HepG2 (cell line): ENCODE data around the gene SMURF1. TPM values are rescaled to one million over a fixed set of nuclear protein-coding genes. Genes with fewer than 3 reads are reported as not detected.

Experiments
- ATAC-seq: fragments of 200-7000 bp; cut with Tn5 transposase; 3 replicates; pipeline ENCODE4 v1.9.1; 2020; ENCODE audit warnings: mild to moderate bottlenecking, moderate library complexity
- BruUV-seq: library from RNA; stranded (reverse); fragments of 400-500 nt; replicated peaks from 2 replicates; lab custom pipeline; 2021; lab: Mats Ljungman, UMichigan
- CTCF ChIA-PET: fragments of 300-600 bp; formaldehyde crosslinking; extraction: SDS; loops from one replicate; lab custom pipeline; 2021; ENCODE audit warnings: low total read pairs, inconsistent platforms, low intra/inter-chr PET ratio; lab: Yijun Ruan, JAX
- POLR2A ChIA-PET: fragments of 350-600 bp; sonication (Branson Sonifier 250); formaldehyde crosslinking; loops from one replicate; lab custom pipeline; 2020; ENCODE audit warnings: antibody characterized with exemption, inconsistent platforms; lab: Yijun Ruan, JAX
- DNase-seq: peaks from one replicate; pipeline ENCODE4 v3.0.0-alpha.2; 2015; ENCODE audit warnings: low spot score
- FAIRE-seq: peaks from 3 replicates; lab custom pipeline; 2011; peaks lifted over from hg19 to GRCh38; lab: Jason Lieb, UNC
- H2AFZ ChIP-seq: one replicate; pipeline ENCODE4 v1.6.1; 2011; ENCODE audit warnings: low read length, inconsistent platforms
- H3K27ac ChIP-seq: fragments of 300-600 bp; 3 replicates; pipeline ENCODE4 v1.8.0; 2011; ENCODE audit warnings: mixed run types, mild to moderate bottlenecking, mixed read lengths, low read length, inconsistent platforms; ENCODE audit not compliant: insufficient read depth; ENCODE audit errors: extremely low read length
- H3K27me3 ChIP-seq, 2 experiments: fragments of 200-600 bp in 1 of 2; 2 replicates in 1 of 2; 3 replicates in 1 of 2; pipeline versions ENCODE4 v1.6.0 to v1.8.0; 2011; ENCODE audit warnings: low read length in 2 of 2, mild to moderate bottlenecking in 2 of 2, moderate library complexity in 2 of 2, inconsistent platforms in 1 of 2; ENCODE audit not compliant: insufficient read depth in 2 of 2, control insufficient read depth in 1 of 2
- H3K36me3 ChIP-seq, 2 experiments: fragments of 200-600 bp in 1 of 2; replicated peaks in 1 of 2; 2 replicates in 1 of 2; 3 replicates in 1 of 2; pipeline versions ENCODE4 v1.5.1 to v1.8.0; 2011; ENCODE audit warnings: low read length in 2 of 2, inconsistent platforms in 1 of 2; ENCODE audit not compliant: insufficient read depth in 2 of 2, control insufficient read depth in 1 of 2
- H3K4me1 ChIP-seq: 2 replicates; pipeline ENCODE4 v1.5.1; 2012; ENCODE audit warnings: low read length, inconsistent platforms; ENCODE audit not compliant: insufficient read depth
- H3K4me2 ChIP-seq: 2 replicates; pipeline ENCODE4 v1.6.0; 2011; ENCODE audit warnings: low read depth, low read length, inconsistent platforms
- H3K4me3 ChIP-seq, 3 experiments: fragments of 200-600 bp in 1 of 3; sonication (generic), shearing (Covaris generic) in 1 of 3; replicated peaks in 1 of 3; 2 replicates each; pipeline ENCODE4 v1.5.1; 2011 to 2016; ENCODE audit warnings: low read length in 3 of 3, inconsistent platforms in 2 of 3, low read depth in 2 of 3, mild to moderate bottlenecking in 2 of 3, control low read depth in 1 of 3, mixed read lengths in 1 of 3; ENCODE audit not compliant: insufficient read depth in 1 of 3
- H3K79me2 ChIP-seq: one replicate; pipeline ENCODE4 v1.6.1; 2011; ENCODE audit warnings: low read length, inconsistent platforms; ENCODE audit not compliant: insufficient read depth
- H3K9ac ChIP-seq: 2 replicates; pipeline ENCODE4 v1.6.0; 2011; ENCODE audit warnings: mild to moderate bottlenecking, low read depth, low read length, inconsistent platforms; ENCODE audit not compliant: insufficient read depth
- H3K9me3 ChIP-seq: 2 replicates; pipeline ENCODE4 v1.5.1; 2012; ENCODE audit warnings: mild to moderate bottlenecking, low read length
- H4K20me1 ChIP-seq: 2 replicates; pipeline ENCODE4 v1.6.0; 2011; ENCODE audit warnings: inconsistent platforms, mild to moderate bottlenecking, low read length, moderate library complexity; ENCODE audit not compliant: insufficient read depth
- BCLAF1 ChIP-seq: fragments of 450-650 bp; IDR thresholded peaks from 2 replicates; pipeline ENCODE4 v1.6.1; 2017; ENCODE audit warnings: mild to moderate bottlenecking
- BRF2 ChIP-seq: sonication (generic); formaldehyde crosslinking; IDR thresholded peaks from 2 replicates; pipeline ENCODE4 v1.8.1; 2022; ENCODE audit warnings: mild to moderate bottlenecking, missing genetic modification reagents
- EHMT2 ChIP-seq: fragments of 200-600 bp; sonication (generic); IDR thresholded peaks from 2 replicates; pipeline ENCODE4 v1.7.0; 2017; ENCODE audit warnings: antibody characterized with exemption, low read depth, low read length, borderline replicate concordance
- HNRNPLL ChIP-seq: fragments of 200-400 bp; formaldehyde crosslinking; IDR thresholded peaks from 2 replicates; pipeline ENCODE4 v1.6.1; 2017; ENCODE audit warnings: mild to moderate bottlenecking, low read depth, low read length; ENCODE audit not compliant: poor library complexity, severe bottlenecking
- SAFB2 ChIP-seq: sonication (generic); formaldehyde crosslinking; IDR thresholded peaks from 2 replicates; pipeline ENCODE4 v1.5.1; 2020; ENCODE audit warnings: missing genetic modification reagents, low read depth, mild to moderate bottlenecking, borderline replicate concordance
- SP5 ChIP-seq: IDR thresholded peaks from 2 replicates; pipeline ENCODE4 v1.6.1; 2016; ENCODE audit warnings: low read depth, borderline replicate concordance
- SRY ChIP-seq: sonication (generic); formaldehyde crosslinking; IDR thresholded peaks from 2 replicates; pipeline ENCODE4 v1.8.0; 2022; ENCODE audit warnings: mild to moderate bottlenecking, missing genetic modification reagents
- ZHX1 ChIP-seq: sonication (generic); formaldehyde crosslinking; IDR thresholded peaks from 2 replicates; pipeline ENCODE4 v1.8.1; 2022; ENCODE audit warnings: low read depth, mild to moderate bottlenecking, missing genetic modification reagents
- ZNF280B ChIP-seq: sonication (generic); formaldehyde crosslinking; IDR thresholded peaks from 2 replicates; pipeline ENCODE4 v1.5.0; 2020; ENCODE audit warnings: missing genetic modification reagents, mild to moderate bottlenecking, borderline replicate concordance
- ZNF34 ChIP-seq: sonication (generic); formaldehyde crosslinking; IDR thresholded peaks from 2 replicates; pipeline ENCODE4 v1.4.0; 2020; ENCODE audit warnings: mild to moderate bottlenecking, missing genetic modification reagents, borderline replicate concordance
- ZNF678 ChIP-seq: sonication (generic); formaldehyde crosslinking; IDR thresholded peaks from 2 replicates; pipeline ENCODE4 v1.4.0; 2020; ENCODE audit warnings: mild to moderate bottlenecking, missing genetic modification reagents
- WGBS: methylation state at CpG from one replicate; pipeline ENCODE4 v1.1.6; 2017; ENCODE audit warnings: low lambda C conversion rate; 5-methylcytosine and 5-hydroxymethylcytosine counted together
- in situ Hi-C: cut with HindIII; loops from 2 replicates; pipeline ENCODE4 v1.10.0; 2017; ENCODE audit warnings: low pct_unique_long_range_greater_than_20kb; ENCODE audit not compliant: extremely low pct_ligation_motif_present
- intact Hi-C: fragments of 100-400 bp; cut with micrococcal nuclease; formaldehyde crosslinking; loops from one replicate; pipeline ENCODE4 v1.10.0; 2022; ENCODE audit not compliant: unreplicated experiment
- polyA plus RNA-seq, 8 experiments: library from polyadenylated mRNA; depleted of rRNA in 3 of 8; stranded (reverse) in 7 of 8; unstranded in 1 of 8; fragments of >200 nt; fragmentation: Illumina TruSeq in 4 of 8; extraction: Trizol in 4 of 8; gene quantifications; 2 replicates each; pipeline versions ENCODE4 v1.2.1 to v1.2.3, GENCODE V29; 2011 to 2016; ENCODE audit warnings: low read depth in 4 of 8, missing spikeins in 1 of 8, mixed read lengths in 1 of 8; ENCODE audit not compliant: insufficient read depth in 1 of 8
- total RNA-seq, 5 experiments: library from RNA; depleted of rRNA; stranded (reverse); fragments of >200 nt; fragmentation: Illumina TruSeq; extraction: Trizol; gene quantifications; 2 replicates each; pipeline ENCODE4 v1.2.3, GENCODE V29; 2016; ENCODE audit warnings: low read depth in 1 of 5

SMURF1 gene
- total and polyA plus RNA-seq, 2 of the 13 experiments (the other 11 are each of a cell fraction or from before 2014, with no cell fraction given) = 8.3 to 11.1 TPM

GRCh38 chr7:99171731-99172130 is 27.8 kb upstream of the SMURF1 start:
- Histone ChIP-seq H3K36me3 (no peaks in the 10 kb centered on the region), H3K9me3 (no peaks in the 10 kb centered on the region), H2AFZ (no peak overlapping the region), H3K4me3 (no peak overlapping the region), H3K4me2 (no peak overlapping the region; the same call in 1 of the 2 replicates), H3K4me1 (peaks cover 44% of the 10 kb centered on the region), H3K27ac (no peak overlapping the region), H3K27me3 (no peaks in the 10 kb centered on the region), H3K9ac (no peak overlapping the region), H4K20me1 (no peaks in the 10 kb centered on the region), H3K79me2 (no peaks in the 10 kb centered on the region)
- ATAC-seq (no peak), FAIRE-seq (no peak), DNase-seq (no peak)
- 52% methylated on average over 4 of the region's 4 CpGs for WGBS
- CTCF ChIA-PET = no interaction called here
- POLR2A ChIA-PET = interaction anchor here (0.6 to 3.7 kb wide), 5 partner anchors 19 to 41 kb away, joined by 3 to 11 read pairs (median 3); partner anchors contain the start of gene KPNA7
- intact Hi-C loops = loop anchor here (2.0 kb wide), 2 partner anchors 19 to 39 kb away; no protein-coding TSS in a partner anchor
- no TSS peak for BruUV-seq
- in situ Hi-C loops = no loop called here
- TF ChIP-seq ZNF280B (CRISPR knock-in tag) (no peak), HNRNPLL (no peak), SAFB2 (no peak), BRF2 (CRISPR knock-in tag) (no peak), ZHX1 (CRISPR knock-in tag) (no peak), EHMT2 (no peak), ZNF678 (no peak), BCLAF1 (no peak), SP5 (CRISPR knock-in tag) (no peak), SRY (CRISPR knock-in tag) (no peak), ZNF34 (CRISPR knock-in tag) (no peak)
